ENCODE measurements around the gene GALT. TPM values are rescaled to one million over a fixed set of nuclear protein-coding genes. Genes with fewer than 3 reads are reported as not detected.
A peak's percentile ranks its signal among the peaks of the same experiment; 100 is the strongest.

GALT gene
- total RNA-seq, 1 donor from 2014 or later = 11.3 TPM

GRCh38 chr9:34644766-34645314 is 1.6 kb upstream of the GALT start:
- Histone ChIP-seq H3K36me3 (ENCODE audit: control insufficient read depth, insufficient read depth, low read length) (peaks cover 1% of the 10 kb centered on the region), H3K4me3 (ENCODE audit: low read depth, low read length) (no peak overlapping the region), H3K27me3 (ENCODE audit: control insufficient read depth, insufficient read depth, low read length) (no peaks in the 10 kb centered on the region)
- no peak for DNase-seq (ENCODE audit: low read depth)
- FAIRE-seq = no peak
- TF ChIP-seq, protein P1, sequence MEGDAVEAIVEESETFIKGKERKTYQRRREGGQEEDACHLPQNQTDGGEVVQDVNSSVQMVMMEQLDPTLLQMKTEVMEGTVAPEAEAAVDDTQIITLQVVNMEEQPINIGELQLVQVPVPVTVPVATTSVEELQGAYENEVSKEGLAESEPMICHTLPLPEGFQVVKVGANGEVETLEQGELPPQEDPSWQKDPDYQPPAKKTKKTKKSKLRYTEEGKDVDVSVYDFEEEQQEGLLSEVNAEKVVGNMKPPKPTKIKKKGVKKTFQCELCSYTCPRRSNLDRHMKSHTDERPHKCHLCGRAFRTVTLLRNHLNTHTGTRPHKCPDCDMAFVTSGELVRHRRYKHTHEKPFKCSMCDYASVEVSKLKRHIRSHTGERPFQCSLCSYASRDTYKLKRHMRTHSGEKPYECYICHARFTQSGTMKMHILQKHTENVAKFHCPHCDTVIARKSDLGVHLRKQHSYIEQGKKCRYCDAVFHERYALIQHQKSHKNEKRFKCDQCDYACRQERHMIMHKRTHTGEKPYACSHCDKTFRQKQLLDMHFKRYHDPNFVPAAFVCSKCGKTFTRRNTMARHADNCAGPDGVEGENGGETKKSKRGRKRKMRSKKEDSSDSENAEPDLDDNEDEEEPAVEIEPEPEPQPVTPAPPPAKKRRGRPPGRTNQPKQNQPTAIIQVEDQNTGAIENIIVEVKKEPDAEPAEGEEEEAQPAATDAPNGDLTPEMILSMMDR (IDR thresholded peaks at IDR 0.05; ENCODE audit: insufficient read depth, low read length, severe bottlenecking) = no peak

DNA sequence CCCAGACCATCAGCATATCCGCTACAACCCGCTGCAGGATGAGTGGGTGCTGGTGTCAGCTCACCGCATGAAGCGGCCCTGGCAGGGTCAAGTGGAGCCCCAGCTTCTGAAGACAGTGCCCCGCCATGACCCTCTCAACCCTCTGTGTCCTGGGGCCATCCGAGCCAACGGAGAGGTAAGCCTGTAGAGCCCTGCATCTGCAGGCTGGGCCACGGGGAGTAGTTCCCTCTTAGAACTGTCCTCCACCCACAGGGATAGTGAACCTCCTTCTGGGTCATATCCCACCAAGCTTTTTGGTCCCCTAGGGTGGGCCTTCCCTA is 569 bp downstream of the GALT start:
- H3K27me3 ChIP-seq (ENCODE audit: control insufficient read depth, insufficient read depth, low read length) = no peaks in the 10 kb centered on the region
- FAIRE-seq (no peak), DNase-seq (ENCODE audit: low read depth) (no peak)
- TF ChIP-seq, protein P1 (IDR thresholded peaks at IDR 0.05; ENCODE audit: insufficient read depth, low read length, severe bottlenecking) = no peak
- peak overlapping the region; percentile 77 for H3K4me3 ChIP-seq (ENCODE audit: low read depth, low read length)
- H3K36me3 ChIP-seq (ENCODE audit: control insufficient read depth, insufficient read depth, low read length) = peaks cover 1% of the 10 kb centered on the region

DNA sequence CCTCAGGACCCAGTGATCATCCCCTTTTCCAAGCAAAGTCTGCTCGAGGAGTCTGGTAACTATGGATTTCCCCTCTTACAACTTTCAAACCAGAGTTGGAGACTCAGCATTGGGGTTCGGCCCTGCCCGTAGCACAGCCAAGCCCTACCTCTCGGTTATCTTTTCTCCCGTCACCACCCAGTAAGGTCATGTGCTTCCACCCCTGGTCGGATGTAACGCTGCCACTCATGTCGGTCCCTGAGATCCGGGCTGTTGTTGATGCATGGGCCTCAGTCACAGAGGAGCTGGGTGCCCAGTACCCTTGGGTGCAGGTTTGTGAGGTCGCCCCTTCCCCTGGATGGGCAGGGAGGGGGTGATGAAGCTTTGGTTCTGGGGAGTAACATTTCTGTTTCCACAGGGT is 1.2 kb downstream of the GALT start:
- FAIRE-seq (no peak), DNase-seq (ENCODE audit: low read depth) (no peak)
- H3K36me3 ChIP-seq (ENCODE audit: control insufficient read depth, insufficient read depth, low read length) = peaks cover 1% of the 10 kb centered on the region

DNA sequence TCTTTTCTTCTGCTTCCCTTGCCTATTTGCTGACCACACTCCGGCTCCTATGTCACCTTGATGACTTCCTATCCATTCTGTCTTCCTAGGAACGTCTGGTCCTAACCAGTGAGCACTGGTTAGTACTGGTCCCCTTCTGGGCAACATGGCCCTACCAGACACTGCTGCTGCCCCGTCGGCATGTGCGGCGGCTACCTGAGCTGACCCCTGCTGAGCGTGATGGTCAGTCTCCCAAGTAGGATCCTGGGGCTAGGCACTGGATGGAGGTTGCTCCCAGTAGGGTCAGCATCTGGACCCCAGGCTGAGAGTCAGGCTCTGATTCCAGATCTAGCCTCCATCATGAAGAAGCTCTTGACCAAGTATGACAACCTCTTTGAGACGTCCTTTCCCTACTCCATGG is 2.2 kb downstream of the GALT start:
- no peak overlapping the region for H3K4me3 ChIP-seq (ENCODE audit: low read depth, low read length)
- no peak for DNase-seq (ENCODE audit: low read depth)

More for the DNA sequence above, 1.2 kb downstream of the GALT start:
- H3K27me3 ChIP-seq (ENCODE audit: control insufficient read depth, insufficient read depth, low read length) = no peaks in the 10 kb centered on the region
- peak overlapping the region; percentile 77 for H3K4me3 ChIP-seq (ENCODE audit: low read depth, low read length)
- TF ChIP-seq, protein P1 (IDR thresholded peaks at IDR 0.05; ENCODE audit: insufficient read depth, low read length, severe bottlenecking) = no peak

GRCh38 chr9:34650816-34651215 is 4.3 kb downstream of the GALT start:
- H3K36me3 ChIP-seq (ENCODE audit: control insufficient read depth, insufficient read depth, low read length) = peaks cover 1% of the 10 kb centered on the region
- no peak overlapping the region for H3K4me3 ChIP-seq (ENCODE audit: low read depth, low read length)
- TF ChIP-seq, protein P1 (IDR thresholded peaks at IDR 0.05; ENCODE audit: insufficient read depth, low read length, severe bottlenecking) = no peak
- H3K27me3 ChIP-seq (ENCODE audit: control insufficient read depth, insufficient read depth, low read length) = no peaks in the 10 kb centered on the region
- FAIRE-seq (no peak), DNase-seq (ENCODE audit: low read depth) (no peak)

More for the DNA sequence above, 2.2 kb downstream of the GALT start:
- TF ChIP-seq, protein P1 (IDR thresholded peaks at IDR 0.05; ENCODE audit: insufficient read depth, low read length, severe bottlenecking) = no peak
- no peak for FAIRE-seq
- peaks cover 1% of the 10 kb centered on the region for H3K36me3 ChIP-seq (ENCODE audit: control insufficient read depth, insufficient read depth, low read length)
- no peaks in the 10 kb centered on the region for H3K27me3 ChIP-seq (ENCODE audit: control insufficient read depth, insufficient read depth, low read length)

DNA sequence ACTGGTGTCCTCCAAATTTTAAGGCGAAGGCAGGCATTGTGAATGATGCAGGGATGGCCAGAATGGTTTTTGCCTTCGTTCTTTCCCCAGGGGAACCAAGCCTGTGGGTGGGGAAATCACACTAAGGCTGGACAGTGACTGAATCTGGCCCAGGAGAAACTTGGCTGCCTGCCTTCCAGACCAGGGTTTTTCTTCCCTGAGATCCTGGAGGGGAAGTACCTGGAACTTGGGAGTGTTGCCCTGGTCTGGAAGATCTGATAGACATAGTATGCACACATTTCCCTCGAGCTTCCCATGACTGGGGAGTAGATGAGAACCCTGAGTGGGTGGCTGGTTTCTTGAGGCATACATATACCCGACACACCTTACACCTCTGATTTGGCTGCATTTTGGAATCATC is 4.8 kb downstream of the GALT start:
- DNase-seq (ENCODE audit: low read depth) (no peak), FAIRE-seq (no peak)
- TF ChIP-seq, protein P1 (IDR thresholded peaks at IDR 0.05; ENCODE audit: insufficient read depth, low read length, severe bottlenecking) = no peak
- Histone ChIP-seq H3K4me3 (ENCODE audit: low read depth, low read length) (no peak overlapping the region), H3K36me3 (ENCODE audit: control insufficient read depth, insufficient read depth, low read length) (peaks cover 1% of the 10 kb centered on the region), H3K27me3 (ENCODE audit: control insufficient read depth, insufficient read depth, low read length) (no peaks in the 10 kb centered on the region)
